ENCODE results near the gene OR52I2.

Gene OR52I2

GRCh38 chr11:4581443-4581842 is at the start of gene OR52I2:
OR52I2 (plus strand) TSS chr11:4581743.
- Histone ChIP-seq H3K36me3 (replicated peaks) (no peaks in the 10 kb centered on the region), H3K9me3 (no peaks in the 10 kb centered on the region), H3K4me3 (no peak within 1 kb of the TSS), H3K4me1 (no peaks in the 10 kb centered on the region), H3K27me3 (ENCODE audit: low read depth) (no peaks in the 10 kb centered on the region)
- in situ Hi-C loops (cut with MboI; ENCODE audit: low sequenced_read_pairs): no loop called here
- no peak for DNase-seq (ENCODE audit: low spot score in 2 of 2)

- peak; percentile 13 to 75 for DNase-seq (ENCODE audit: low spot score in 2 of 2)
- Histone ChIP-seq H3K9me3 (no peaks in the 10 kb centered on the region), H3K4me1 (no peaks in the 10 kb centered on the region), H3K27me3 (ENCODE audit: low read depth) (no peaks in the 10 kb centered on the region), H3K36me3 (replicated peaks) (no peaks in the 10 kb centered on the region), H3K4me3 (no peak overlapping the region)
- in situ Hi-C loops (cut with MboI; ENCODE audit: low sequenced_read_pairs): loop anchor here (10.0 kb wide), 1 partner anchor 355 kb away; no protein-coding TSS in a partner anchor
These were observed 41.8 kb upstream of the OR52I2 start for GRCh38 chr11:4539603-4540219.

- no peak for DNase-seq (ENCODE audit: low spot score in 2 of 2)
- Histone ChIP-seq H3K9me3 (no peaks in the 10 kb centered on the region), H3K4me3 (no peak overlapping the region), H3K27me3 (ENCODE audit: low read depth) (no peaks in the 10 kb centered on the region), H3K4me1 (no peaks in the 10 kb centered on the region), H3K36me3 (replicated peaks) (no peaks in the 10 kb centered on the region)
- in situ Hi-C loops (cut with MboI; ENCODE audit: low sequenced_read_pairs): loop anchor here (10.0 kb wide), 1 partner anchor 356 kb away; no protein-coding TSS in a partner anchor
These were observed 40.5 kb upstream of the OR52I2 start for GRCh38 chr11:4541071-4541470.

GRCh38 chr11:4543561-4543960 is 38.0 kb upstream of the OR52I2 start:
- Histone ChIP-seq H3K9me3 (no peaks in the 10 kb centered on the region), H3K4me3 (no peak overlapping the region), H3K27me3 (ENCODE audit: low read depth) (no peaks in the 10 kb centered on the region), H3K4me1 (no peaks in the 10 kb centered on the region), H3K36me3 (replicated peaks) (no peaks in the 10 kb centered on the region)
- DNase-seq (ENCODE audit: low spot score in 2 of 2): no peak
- in situ Hi-C loops (cut with MboI; ENCODE audit: low sequenced_read_pairs): loop anchor here (10.0 kb wide), 1 partner anchor 359 kb away; no protein-coding TSS in a partner anchor

- no peaks in the 10 kb centered on the region for H3K9me3 ChIP-seq
- in situ Hi-C loops (cut with MboI; ENCODE audit: low sequenced_read_pairs): loop anchor here (10.0 kb wide), 1 partner anchor 360 kb away; no protein-coding TSS in a partner anchor
- no peaks in the 10 kb centered on the region for H3K4me1 ChIP-seq
- no peak within 1 kb of the TSS for H3K4me3 ChIP-seq
- H3K27me3 ChIP-seq (ENCODE audit: low read depth): no peaks in the 10 kb centered on the region
- DNase-seq (ENCODE audit: low spot score in 2 of 2): no peak
- H3K36me3 ChIP-seq (replicated peaks): no peaks in the 10 kb centered on the region
These were observed 36.7 kb upstream of the OR52I2 start, which contains the start of gene OR52M1 for GRCh38 chr11:4544891-4545290. OR52M1 (plus strand) TSS chr11:4545191; CDS start chr11:4545191, 0 bp downstream.

GRCh38 chr11:4546878-4547277 is 34.7 kb upstream of the OR52I2 start:
- no peaks in the 10 kb centered on the region for H3K9me3 ChIP-seq
- no peak for DNase-seq (ENCODE audit: low spot score in 2 of 2)
- no peaks in the 10 kb centered on the region for H3K4me1 ChIP-seq
- no peak overlapping the region for H3K4me3 ChIP-seq
- H3K36me3 ChIP-seq (replicated peaks): no peaks in the 10 kb centered on the region
- no peaks in the 10 kb centered on the region for H3K27me3 ChIP-seq (ENCODE audit: low read depth)
- in situ Hi-C loops (cut with MboI; ENCODE audit: low sequenced_read_pairs): loop anchor here (10.0 kb wide), 1 partner anchor 362 kb away; no protein-coding TSS in a partner anchor

GRCh38 chr11:4547416-4547815 is 34.1 kb upstream of the OR52I2 start:
- no peak overlapping the region for H3K4me3 ChIP-seq
- no peaks in the 10 kb centered on the region for H3K36me3 ChIP-seq (replicated peaks)
- no peaks in the 10 kb centered on the region for H3K4me1 ChIP-seq
- DNase-seq (ENCODE audit: low spot score in 2 of 2): no peak
- in situ Hi-C loops (cut with MboI; ENCODE audit: low sequenced_read_pairs): loop anchor here (10.0 kb wide), 1 partner anchor 363 kb away; no protein-coding TSS in a partner anchor
- H3K27me3 ChIP-seq (ENCODE audit: low read depth): no peaks in the 10 kb centered on the region
- H3K9me3 ChIP-seq: no peaks in the 10 kb centered on the region

- peak; percentile 3 to 24 for DNase-seq (ENCODE audit: low spot score in 2 of 2)
- H3K4me3 ChIP-seq: no peak overlapping the region
- H3K27me3 ChIP-seq (ENCODE audit: low read depth): no peaks in the 10 kb centered on the region
- in situ Hi-C loops (cut with MboI; ENCODE audit: low sequenced_read_pairs): no loop called here
- H3K9me3 ChIP-seq: no peaks in the 10 kb centered on the region
- no peaks in the 10 kb centered on the region for H3K4me1 ChIP-seq
- H3K36me3 ChIP-seq (replicated peaks): no peaks in the 10 kb centered on the region
These were observed 30.1 kb upstream of the OR52I2 start for GRCh38 chr11:4551346-4551979.

- no peak for DNase-seq (ENCODE audit: low spot score in 2 of 2)
- no peaks in the 10 kb centered on the region for H3K4me1 ChIP-seq
- no peaks in the 10 kb centered on the region for H3K9me3 ChIP-seq
- H3K27me3 ChIP-seq (ENCODE audit: low read depth): no peaks in the 10 kb centered on the region
- H3K36me3 ChIP-seq (replicated peaks): no peaks in the 10 kb centered on the region
- in situ Hi-C loops (cut with MboI; ENCODE audit: low sequenced_read_pairs): no loop called here
- no peak overlapping the region for H3K4me3 ChIP-seq
These were observed 21.8 kb upstream of the OR52I2 start for GRCh38 chr11:4559527-4560440.

- in situ Hi-C loops (cut with MboI; ENCODE audit: low sequenced_read_pairs): no loop called here
- H3K4me3 ChIP-seq: no peak overlapping the region
- no peaks in the 10 kb centered on the region for H3K36me3 ChIP-seq (replicated peaks)
- DNase-seq (ENCODE audit: low spot score in 2 of 2): no peak
- H3K9me3 ChIP-seq: no peaks in the 10 kb centered on the region
- H3K27me3 ChIP-seq (ENCODE audit: low read depth): no peaks in the 10 kb centered on the region
- no peaks in the 10 kb centered on the region for H3K4me1 ChIP-seq
These were observed 21.1 kb upstream of the OR52I2 start for GRCh38 chr11:4560467-4560866.

GRCh38 chr11:4565371-4565770 is 16.2 kb upstream of the OR52I2 start:
- H3K36me3 ChIP-seq (replicated peaks): no peaks in the 10 kb centered on the region
- no peak overlapping the region for H3K4me3 ChIP-seq
- in situ Hi-C loops (cut with MboI; ENCODE audit: low sequenced_read_pairs): no loop called here
- no peaks in the 10 kb centered on the region for H3K9me3 ChIP-seq
- no peak for DNase-seq (ENCODE audit: low spot score in 2 of 2)
- no peaks in the 10 kb centered on the region for H3K4me1 ChIP-seq
- no peaks in the 10 kb centered on the region for H3K27me3 ChIP-seq (ENCODE audit: low read depth)

- no peaks in the 10 kb centered on the region for H3K36me3 ChIP-seq (replicated peaks)
- in situ Hi-C loops (cut with MboI; ENCODE audit: low sequenced_read_pairs): no loop called here
- no peak overlapping the region for H3K4me3 ChIP-seq
- no peak for DNase-seq (ENCODE audit: low spot score in 2 of 2)
- no peaks in the 10 kb centered on the region for H3K27me3 ChIP-seq (ENCODE audit: low read depth)
- no peaks in the 10 kb centered on the region for H3K4me1 ChIP-seq
- H3K9me3 ChIP-seq: no peaks in the 10 kb centered on the region
These were observed 12.5 kb upstream of the OR52I2 start for GRCh38 chr11:4569075-4569474.

GRCh38 chr11:4576880-4577279 is 4.7 kb upstream of the OR52I2 start:
- H3K9me3 ChIP-seq: no peaks in the 10 kb centered on the region
- in situ Hi-C loops (cut with MboI; ENCODE audit: low sequenced_read_pairs): no loop called here
- H3K27me3 ChIP-seq (ENCODE audit: low read depth): no peaks in the 10 kb centered on the region
- H3K4me3 ChIP-seq: no peak overlapping the region
- DNase-seq (ENCODE audit: low spot score in 2 of 2): no peak
- no peaks in the 10 kb centered on the region for H3K4me1 ChIP-seq
- H3K36me3 ChIP-seq (replicated peaks): no peaks in the 10 kb centered on the region
